T-cell (primary cell): ENCODE results near the gene FITM1. TPM values are rescaled to one million over a fixed set of nuclear protein-coding genes. Genes with fewer than 3 reads are reported as not detected.

Experiments used
- ATAC-seq, 4 experiments: fragments of 200-7000 bp in 3 of 4; fragments of 150-1000 bp in 1 of 4; cut with Tn5 transposase; replicated peaks in 1 of 4; 1 replicate in 3 of 4; 2 replicates in 1 of 4; pipeline ENCODE4 v1.10.0; 2021; ENCODE audit warnings: moderate library complexity in 3 of 4, mild to moderate bottlenecking in 2 of 4, moderate number of reproducible peaks in 1 of 4
- CTCF ChIA-PET, 2 donors: fragments of 300-600 bp; sonication (Branson Sonifier 250); formaldehyde crosslinking; loops; one replicate each; lab custom pipeline; 2022; ENCODE audit warnings: antibody characterized with exemption in 2 of 2; lab: Charles Lee
- POLR2A ChIA-PET, 2 donors: fragments of 300-600 bp; sonication (Branson Sonifier 250); formaldehyde crosslinking; loops; one replicate each; lab custom pipeline; 2022; ENCODE audit warnings: antibody characterized with exemption in 2 of 2; lab: Charles Lee
- DNase-seq, 35 experiments: peaks; one replicate each; pipeline versions ENCODE4 v3.0.0 to v3.0.0-alpha.2; 2013 to 2023
- H3K27ac ChIP-seq: one replicate; pipeline ENCODE4 v1.5.1; 2013; ENCODE audit warnings: low read length
- H3K27me3 ChIP-seq, 2 experiments: replicated peaks in 1 of 2; 1 replicate in 1 of 2; 2 replicates in 1 of 2; pipeline versions ENCODE4 v1.6.1 to v1.7.0; 2013; ENCODE audit warnings: low read length in 1 of 2, mixed read lengths in 1 of 2; ENCODE audit not compliant: control insufficient read depth in 2 of 2, insufficient read depth in 2 of 2; ENCODE audit errors: extremely low read depth in 1 of 2
- H3K36me3 ChIP-seq, 2 donors: 1 replicate in 1 of 2; 2 replicates in 1 of 2; pipeline versions ENCODE4 v1.6.1 to v1.7.0; 2013; ENCODE audit warnings: low read length in 1 of 2; ENCODE audit not compliant: control insufficient read depth in 2 of 2, insufficient read depth in 1 of 2; ENCODE audit errors: extremely low read depth in 1 of 2
- H3K4me1 ChIP-seq, 2 experiments: 1 replicate in 1 of 2; 2 replicates in 1 of 2; pipeline versions ENCODE4 v1.6.1 to v1.7.0; 2013; ENCODE audit warnings: low read length in 2 of 2, mixed read lengths in 1 of 2; ENCODE audit not compliant: insufficient read depth in 2 of 2, control insufficient read depth in 1 of 2; ENCODE audit errors: extremely low read depth in 1 of 2
- H3K4me3 ChIP-seq, 2 donors: 1 replicate in 1 of 2; 2 replicates in 1 of 2; pipeline versions ENCODE4 v1.5.1 to v1.7.0; 2013; ENCODE audit warnings: mild to moderate bottlenecking in 2 of 2, low read length in 1 of 2, moderate library complexity in 1 of 2; ENCODE audit not compliant: control insufficient read depth in 1 of 2; ENCODE audit errors: extremely low read depth in 1 of 2
- H3K9me3 ChIP-seq: 2 replicates; pipeline ENCODE4 v1.7.0; 2013
- H3K27ac Mint-ChIP-seq, 2 donors: one replicate each; pipeline ENCODE4 v1.8.0; 2020 to 2021; ENCODE audit warnings: mild to moderate bottlenecking in 2 of 2, mixed read lengths in 2 of 2
- H3K27me3 Mint-ChIP-seq, 2 donors: one replicate each; pipeline ENCODE4 v1.8.0; 2021 to 2022; ENCODE audit warnings: mixed read lengths in 2 of 2
- H3K36me3 Mint-ChIP-seq: one replicate; pipeline ENCODE4 v1.8.0; 2021; ENCODE audit warnings: mixed read lengths
- H3K4me1 Mint-ChIP-seq, 3 donors: one replicate each; pipeline ENCODE4 v1.8.0; 2020 to 2022; ENCODE audit warnings: mixed read lengths in 3 of 3, mild to moderate bottlenecking in 1 of 3
- H3K4me3 Mint-ChIP-seq, 3 donors: one replicate each; pipeline ENCODE4 v1.8.0; 2020 to 2022; ENCODE audit warnings: mild to moderate bottlenecking in 3 of 3, mixed read lengths in 3 of 3, moderate library complexity in 3 of 3
- H3K9me3 Mint-ChIP-seq, 3 donors: one replicate each; pipeline ENCODE4 v1.8.0; 2020 to 2022; ENCODE audit warnings: mixed read lengths in 3 of 3
- WGBS: methylation state at CpG from one replicate; pipeline ENCODE4 v1.1.5; 2013; ENCODE audit warnings: missing lambda C conversion rate; ENCODE audit not compliant: insufficient coverage; 5-methylcytosine and 5-hydroxymethylcytosine counted together
- total RNA-seq, 35 experiments: library from RNA in 6 of 35; stranded (reverse) in 6 of 35; fragments of 120-200 nt in 1 of 35; gene quantifications; one replicate each; pipeline versions ENCODE4 v1.2.1 to v1.2.4 and lab custom pipeline; 2013 to 2026

Gene FITM1
- total RNA-seq, 5 donors from 2014 or later (not counting 1 experiment from before 2014, with no cell fraction given) = 2.5 to 3.5 (median 3.2) TPM

DNA sequence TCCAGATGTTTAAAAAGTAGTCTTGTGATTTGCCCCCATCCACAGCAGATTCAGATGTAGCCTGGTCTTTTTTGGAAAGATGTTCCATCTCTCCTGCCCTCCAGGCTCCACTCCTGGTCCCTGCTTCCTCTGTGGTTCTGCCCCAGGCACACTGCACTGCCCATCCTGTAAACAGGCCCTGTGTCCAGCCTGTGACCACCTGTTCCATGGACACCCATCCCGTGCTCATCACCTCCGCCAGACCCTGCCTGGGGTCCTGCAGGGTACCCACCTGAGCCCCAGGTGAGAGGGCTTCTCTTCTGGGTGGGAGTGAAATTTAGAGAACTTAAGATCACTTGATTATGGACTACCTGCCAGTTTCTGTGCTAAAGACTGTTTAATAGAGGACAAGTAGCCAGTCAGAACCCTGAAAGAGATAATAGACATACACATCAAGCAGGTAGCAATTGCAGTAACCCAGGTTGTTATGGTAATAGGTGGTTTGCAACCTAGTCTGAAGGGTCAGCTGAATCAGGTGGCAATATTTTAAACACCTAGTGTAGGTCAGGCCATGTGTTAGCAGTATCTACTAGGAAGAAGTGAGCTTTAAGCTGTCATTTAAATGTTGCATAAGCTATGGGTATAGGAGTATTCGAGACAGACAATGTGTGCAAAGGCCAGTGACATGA, 19.0 kb downstream of the FITM1 start:
- Histone ChIP-seq H3K36me3 (peaks cover 18 to 53% of the 10 kb centered on the region in 2 donors), H3K4me1 (peaks cover 16 to 50% of the 10 kb centered on the region in 2 experiments), H3K9me3 (no peaks in the 10 kb centered on the region), H3K27me3 (no peaks in the 10 kb centered on the region), H3K4me3 (no peak overlapping the region), H3K27ac (no peak overlapping the region)
- WGBS = 100% methylated on average over 1 of the region's 3 CpGs
- DNase-seq = no peak
- no peaks in the 10 kb centered on the region for H3K27me3 Mint-ChIP-seq
- ChIA-PET POLR2A (no interaction called here), CTCF (interaction anchor here in 1 of 2 donors (1.0 to 1.4 kb wide), 2 partner anchors 11 to 36 kb away, joined by 3 read pairs; no protein-coding TSS in a partner anchor)
- peaks cover 28% of the 10 kb centered on the region for H3K36me3 Mint-ChIP-seq
- peaks cover 45 to 53% (median 51%) of the 10 kb centered on the region in 3 donors for H3K4me1 Mint-ChIP-seq
- no peaks in the 10 kb centered on the region for H3K9me3 Mint-ChIP-seq
- H3K4me3 Mint-ChIP-seq = peak overlapping the region; percentile 96 to 99 (median 97)
- peak overlapping the region in 1 of 2 donors; percentile 73 for H3K27ac Mint-ChIP-seq
- no peak for ATAC-seq

DNA sequence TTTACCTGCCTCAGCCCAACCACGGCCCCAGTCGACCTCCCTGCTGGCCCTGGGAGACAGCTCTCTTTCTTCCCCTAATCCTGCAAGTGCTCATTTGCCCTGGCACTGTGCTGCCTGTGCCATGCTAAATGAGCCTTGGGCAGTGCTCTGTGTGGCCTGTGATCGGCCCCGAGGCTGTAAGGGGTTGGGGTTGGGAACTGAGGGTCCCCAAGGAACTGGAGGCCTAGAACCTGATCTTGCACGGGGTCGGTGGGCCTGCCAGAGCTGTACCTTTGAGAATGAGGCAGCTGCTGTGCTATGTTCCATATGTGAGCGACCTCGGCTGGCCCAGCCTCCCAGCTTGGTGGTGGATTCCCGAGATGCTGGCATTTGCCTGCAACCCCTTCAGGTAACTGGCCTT, 19.6 kb downstream of the FITM1 start:
- ATAC-seq = no peak
- Mint-ChIP-seq H3K4me1 (peaks cover 40 to 47% (median 45%) of the 10 kb centered on the region in 3 donors), H3K27ac (peak overlapping the region in 1 of 2 donors; percentile 73), H3K27me3 (no peaks in the 10 kb centered on the region), H3K9me3 (no peaks in the 10 kb centered on the region), H3K4me3 (no peak overlapping the region), H3K36me3 (peaks cover 35% of the 10 kb centered on the region)
- WGBS = over 99% methylated on average over 7 of the region's 9 CpGs
- no peak overlapping the region for H3K4me3 ChIP-seq
- DNase-seq = no peak
- H3K36me3 ChIP-seq = peaks cover 18 to 53% of the 10 kb centered on the region in 2 donors
- no peaks in the 10 kb centered on the region for H3K27me3 ChIP-seq
- ChIA-PET CTCF (interaction anchor here in 1 of 2 donors (1.4 kb wide), 1 partner anchor 10 kb away, joined by 3 read pairs; no protein-coding TSS in a partner anchor), POLR2A (interaction anchor here in 1 of 2 donors (0.7 kb wide), 1 partner anchor 328 kb away, joined by 3 read pairs; no protein-coding TSS in a partner anchor)
- H3K27ac ChIP-seq = no peak overlapping the region
- H3K9me3 ChIP-seq = no peaks in the 10 kb centered on the region
- H3K4me1 ChIP-seq = peaks cover 16 to 47% of the 10 kb centered on the region in 2 experiments

DNA sequence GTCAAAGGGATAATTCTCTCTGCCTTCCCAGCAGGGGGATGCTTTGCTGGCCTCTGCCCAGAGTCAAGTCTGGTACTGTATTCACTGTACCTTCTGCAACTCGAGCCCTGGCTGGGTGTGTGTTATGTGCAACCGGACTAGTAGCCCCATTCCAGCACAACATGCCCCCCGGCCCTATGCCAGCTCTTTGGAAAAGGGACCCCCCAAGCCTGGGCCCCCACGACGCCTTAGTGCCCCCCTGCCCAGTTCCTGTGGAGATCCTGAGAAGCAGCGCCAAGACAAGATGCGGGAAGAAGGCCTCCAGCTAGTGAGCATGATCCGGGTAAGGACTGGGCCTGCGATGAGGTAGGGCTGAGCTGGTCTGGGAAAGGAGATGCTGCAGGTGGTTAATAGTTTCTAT, 20.1 kb downstream of the FITM1 start:
- H3K36me3 Mint-ChIP-seq = peaks cover 35% of the 10 kb centered on the region

DNA sequence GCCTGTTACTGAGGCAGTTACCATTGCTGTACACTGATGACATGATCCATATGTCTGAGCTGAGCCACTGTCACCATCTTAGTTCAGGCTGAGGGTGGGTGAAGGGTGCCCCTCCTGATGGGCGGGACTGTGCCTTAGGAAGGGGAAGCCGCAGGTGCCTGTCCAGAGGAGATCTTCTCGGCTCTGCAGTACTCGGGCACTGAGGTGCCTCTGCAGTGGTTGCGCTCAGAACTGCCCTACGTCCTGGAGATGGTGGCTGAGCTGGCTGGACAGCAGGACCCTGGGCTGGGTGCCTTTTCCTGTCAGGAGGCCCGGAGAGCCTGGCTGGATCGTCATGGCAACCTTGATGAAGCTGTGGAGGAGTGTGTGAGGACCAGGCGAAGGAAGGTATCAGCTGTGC, 20.5 kb downstream of the FITM1 start:
- peaks cover 31 to 37% (median 35%) of the 10 kb centered on the region in 3 donors for H3K4me1 Mint-ChIP-seq
- H3K36me3 Mint-ChIP-seq = peaks cover 39% of the 10 kb centered on the region
- ChIA-PET POLR2A (no interaction called here), CTCF (interaction anchor here (0.8 to 0.9 kb wide), 2 partner anchors 9 to 43 kb away, joined by 3 read pairs; no protein-coding TSS in a partner anchor)
- H3K27ac Mint-ChIP-seq = peak overlapping the region in 1 of 2 donors; percentile 39
- H3K4me1 ChIP-seq = peaks cover 8 to 37% of the 10 kb centered on the region in 2 experiments
- no peak overlapping the region for H3K4me3 Mint-ChIP-seq
- H3K9me3 ChIP-seq = no peaks in the 10 kb centered on the region
- H3K27me3 Mint-ChIP-seq = no peaks in the 10 kb centered on the region
- H3K9me3 Mint-ChIP-seq = no peaks in the 10 kb centered on the region
- no peak overlapping the region for H3K27ac ChIP-seq
- WGBS = 100% methylated on average over 5 of the region's 9 CpGs
- H3K36me3 ChIP-seq = peaks cover 22 to 60% of the 10 kb centered on the region in 2 donors
- DNase-seq = no peak
- no peak overlapping the region for H3K4me3 ChIP-seq
- ATAC-seq = no peak
- H3K27me3 ChIP-seq = no peaks in the 10 kb centered on the region

More for the DNA sequence above, 20.1 kb downstream of the FITM1 start:
- no peaks in the 10 kb centered on the region for H3K27me3 ChIP-seq
- no peaks in the 10 kb centered on the region for H3K9me3 ChIP-seq
- peaks cover 21 to 56% of the 10 kb centered on the region in 2 donors for H3K36me3 ChIP-seq
- peaks cover 12 to 41% of the 10 kb centered on the region in 2 experiments for H3K4me1 ChIP-seq
- DNase-seq (no peak), ATAC-seq (no peak)
- ChIA-PET POLR2A (interaction anchor here in 1 of 2 donors (0.7 kb wide), 1 partner anchor 327 kb away, joined by 3 read pairs; no protein-coding TSS in a partner anchor), CTCF (interaction anchor here (0.9 to 1.4 kb wide), 2 partner anchors 10 to 42 kb away, joined by 3 read pairs; no protein-coding TSS in a partner anchor)
- no peaks in the 10 kb centered on the region for H3K9me3 Mint-ChIP-seq
- peak overlapping the region; percentile 44 to 83 for H3K27ac Mint-ChIP-seq
- no peak overlapping the region for H3K4me3 ChIP-seq
- peaks cover 35 to 42% (median 40%) of the 10 kb centered on the region in 3 donors for H3K4me1 Mint-ChIP-seq
- H3K4me3 Mint-ChIP-seq = no peak overlapping the region
- no peak overlapping the region for H3K27ac ChIP-seq
- 99% methylated on average over 6 of the region's 9 CpGs for WGBS
- H3K27me3 Mint-ChIP-seq = no peaks in the 10 kb centered on the region

DNA sequence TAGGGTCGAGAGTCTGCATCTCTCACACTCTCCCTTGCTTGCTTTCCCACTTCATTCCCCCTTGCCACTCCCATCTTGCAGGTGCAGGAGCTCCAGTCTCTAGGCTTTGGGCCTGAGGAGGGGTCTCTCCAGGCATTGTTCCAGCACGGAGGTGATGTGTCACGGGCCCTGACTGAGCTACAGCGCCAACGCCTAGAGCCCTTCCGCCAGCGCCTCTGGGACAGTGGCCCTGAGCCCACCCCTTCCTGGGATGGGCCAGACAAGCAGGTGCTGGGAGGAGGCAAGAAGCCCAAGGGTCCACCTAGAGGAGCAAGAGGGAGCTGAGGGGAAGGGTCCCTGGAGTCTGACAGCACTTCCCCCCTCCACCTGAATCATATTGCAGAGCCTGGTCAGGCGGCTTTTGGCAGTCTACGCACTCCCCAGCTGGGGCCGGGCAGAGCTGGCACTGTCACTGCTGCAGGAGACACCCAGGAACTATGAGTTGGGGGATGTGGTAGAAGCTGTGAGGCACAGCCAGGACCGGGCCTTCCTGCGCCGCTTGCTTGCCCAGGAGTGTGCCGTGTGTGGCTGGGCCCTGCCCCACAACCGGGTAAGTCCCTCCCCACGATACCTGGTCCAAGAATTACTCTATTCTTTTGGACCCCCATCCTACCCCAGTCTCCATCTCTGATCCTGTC, 21.1 kb downstream of the FITM1 start:
- ATAC-seq (no peak), DNase-seq (no peak)
- no peaks in the 10 kb centered on the region for H3K9me3 ChIP-seq
- Mint-ChIP-seq H3K36me3 (peaks cover 39% of the 10 kb centered on the region), H3K27ac (peak overlapping the region in 1 of 2 donors; percentile 39), H3K27me3 (no peaks in the 10 kb centered on the region), H3K4me1 (peaks cover 26 to 33% (median 31%) of the 10 kb centered on the region in 3 donors), H3K4me3 (no peak overlapping the region), H3K9me3 (no peaks in the 10 kb centered on the region)
- ChIA-PET POLR2A (interaction anchor here in 1 of 2 donors (0.6 kb wide), 1 partner anchor 38 kb away, joined by 3 read pairs; no protein-coding TSS in a partner anchor), CTCF (interaction anchor here (0.8 to 0.9 kb wide), 2 partner anchors 9 to 43 kb away, joined by 3 read pairs; no protein-coding TSS in a partner anchor)
- H3K4me3 ChIP-seq = no peak overlapping the region
- H3K4me1 ChIP-seq = peaks cover 8 to 35% of the 10 kb centered on the region in 2 experiments
- no peaks in the 10 kb centered on the region for H3K27me3 ChIP-seq
- 100% methylated on average over 6 of the region's 16 CpGs for WGBS
- peaks cover 22 to 64% of the 10 kb centered on the region in 2 donors for H3K36me3 ChIP-seq
- H3K27ac ChIP-seq = no peak overlapping the region

DNA sequence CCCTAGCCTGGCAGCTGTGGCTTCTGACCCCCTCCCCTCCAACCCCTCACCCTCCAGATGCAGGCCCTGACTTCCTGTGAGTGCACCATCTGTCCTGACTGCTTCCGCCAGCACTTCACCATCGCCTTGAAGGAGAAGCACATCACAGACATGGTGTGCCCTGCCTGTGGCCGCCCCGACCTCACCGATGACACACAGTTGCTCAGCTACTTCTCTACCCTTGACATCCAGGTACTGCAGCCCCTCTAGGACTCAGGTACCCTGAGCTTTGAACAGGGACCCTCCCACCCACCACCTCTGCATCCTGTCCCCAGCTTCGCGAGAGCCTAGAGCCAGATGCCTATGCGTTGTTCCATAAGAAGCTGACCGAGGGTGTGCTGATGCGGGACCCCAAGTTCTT, 24.6 kb downstream of the FITM1 start:
- Mint-ChIP-seq H3K4me3 (no peak overlapping the region), H3K4me1 (peaks cover 5 to 16% (median 15%) of the 10 kb centered on the region in 3 donors), H3K9me3 (no peaks in the 10 kb centered on the region), H3K27ac (peak overlapping the region in 1 of 2 donors; percentile 80), H3K27me3 (no peaks in the 10 kb centered on the region), H3K36me3 (peaks cover 44% of the 10 kb centered on the region)
- Histone ChIP-seq H3K4me1 (peaks cover 0 to 16% of the 10 kb centered on the region in 2 experiments), H3K4me3 (no peak overlapping the region), H3K9me3 (no peaks in the 10 kb centered on the region), H3K27ac (no peak overlapping the region), H3K36me3 (peaks cover 36 to 71% of the 10 kb centered on the region in 2 donors), H3K27me3 (no peaks in the 10 kb centered on the region)
- no peak for ATAC-seq
- 97% methylated on average over 8 of the region's 10 CpGs for WGBS
- POLR2A ChIA-PET = no interaction called here
- no peak for DNase-seq
- CTCF ChIA-PET = interaction anchor here in 1 of 2 donors (1.2 kb wide), 2 partner anchors 8 to 91 kb away, joined by 3 read pairs; no protein-coding TSS in a partner anchor
